ENCODE data around the gene SLC1A2.

- TF ChIP-seq POLR2AphosphoS5 (IDR thresholded peaks at IDR 0.05) (no peak), POLR2A (IDR thresholded peaks at IDR 0.05) (no peak)
Measured at GRCh38 chr11:35436581-35437250, 17.4 kb upstream of the SLC1A2 start.

All from breast epithelium (tissue), 3 donors.